ENCODE measurements around the gene GPR146. TPM values are rescaled to one million over a fixed set of nuclear protein-coding genes. Genes with fewer than 3 reads are reported as not detected.

Gene GPR146
- total and polyA plus RNA-seq, 2 of the 8 experiments (the other 6 are each of a cell fraction or from before 2014, with no cell fraction given), result 1.8 to 2.7 TPM

GRCh38 chr7:1090236-1090635 lies 45.9 kb downstream of the GPR146 start:
- Histone ChIP-seq H2AFZ (ENCODE audit: low read length) (no peak overlapping the region), H2BK15ac (ENCODE audit: low read length) (no peak overlapping the region), H3K79me1 (ENCODE audit: low read depth, low read length) (peaks cover 2% of the 10 kb centered on the region; the same call in 1 of the 2 replicates), H2BK20ac (ENCODE audit: low read length) (no peak overlapping the region), H3K9ac (replicated peaks in 1 of 4; ENCODE audit: extremely low read depth in 1 of 4, low read depth in 3 of 4, low read length in 3 of 4) (no peak overlapping the region), H4K91ac (replicated peaks; ENCODE audit: insufficient read length, low read length) (no peak overlapping the region), H3K4ac (replicated peaks; ENCODE audit: insufficient read length, low read depth, low read length) (no peak overlapping the region), H4K8ac (ENCODE audit: extremely low read depth, insufficient read depth, low read length) (no peak overlapping the region), H3K23ac (ENCODE audit: insufficient read length) (no peak overlapping the region), H3K56ac (replicated peaks; ENCODE audit: insufficient read length, low read depth, low read length) (no peak overlapping the region), H3K36me3 (ENCODE audit: control insufficient read depth in 2 of 4, insufficient read depth in 4 of 4, low read length in 3 of 4) (peaks cover 0 to 4% (median 0%) of the 10 kb centered on the region in 4 experiments; a peak in 2 of 8 replicates), H2BK120ac (replicated peaks; ENCODE audit: low read depth, low read length) (no peak overlapping the region), H3K27ac (ENCODE audit: low read depth, low read length) (no peak overlapping the region), H3K4me1 (replicated peaks in 1 of 4; ENCODE audit: control insufficient read depth in 3 of 4, insufficient read depth in 4 of 4, low read length in 3 of 4) (peaks cover 2 to 19% (median 4%) of the 10 kb centered on the region in 4 experiments), H3K23me2 (ENCODE audit: low read depth, low read length) (no peaks in the 10 kb centered on the region), H3K27me3 (replicated peaks in 1 of 4; ENCODE audit: control insufficient read depth in 3 of 4, extremely low read depth in 1 of 4, insufficient read depth in 3 of 4, low read length in 3 of 4) (no peaks in the 10 kb centered on the region), H4K20me1 (replicated peaks in 1 of 2; ENCODE audit: control insufficient read depth in 1 of 2, insufficient read depth in 2 of 2, low read length in 2 of 2) (peaks cover 0 to 20% of the 10 kb centered on the region in 2 experiments), H3K4me2 (ENCODE audit: insufficient read depth in 1 of 2, low read depth in 2 of 2, low read length in 2 of 2) (no peak overlapping the region), H3K79me2 (ENCODE audit: control insufficient read depth in 1 of 2, insufficient read depth in 2 of 2, low read length in 2 of 2) (0 out of 4 replicates have a peak, but pooled peaks cover 0 to 2% of the 10 kb centered on the region in 2 experiments), H3K4me3 (ENCODE audit: extremely low read depth in 1 of 4, insufficient read depth in 2 of 4, low read depth in 3 of 4, low read length in 4 of 4) (no peak overlapping the region), H2BK12ac (ENCODE audit: low read depth, low read length) (no peak overlapping the region), H3K9me3 (ENCODE audit: insufficient read depth in 2 of 2, low read depth in 1 of 2, low read length in 1 of 2) (no peaks in the 10 kb centered on the region), H2BK5ac (ENCODE audit: low read depth, low read length) (no peak overlapping the region), H3K14ac (ENCODE audit: insufficient read length) (no peak overlapping the region), H4K5ac (ENCODE audit: insufficient read length, low read depth, low read length) (no peak overlapping the region), H3K18ac (ENCODE audit: extremely low read depth, low read length) (no peak overlapping the region), H2AK5ac (ENCODE audit: low read depth, low read length) (no peak overlapping the region)
- FAIRE-seq (no peak), DNase-seq (ENCODE audit: low read depth in 1 of 2, low spot score in 2 of 2) (no peak)
- WGBS, 2 experiments (ENCODE audit: extremely low coverage in 1 of 2, insufficient coverage in 1 of 2, insufficient read length in 1 of 2, insufficient replicate concordance in 2 of 2, low coverage in 1 of 2, low lambda C conversion rate in 2 of 2, missing lambda C conversion rate in 1 of 2), result 96% methylated on average over 18 of the region's 21 CpGs; no CpG with 5 or more reads in 1 of the 2 experiments
- TF ChIP-seq JUN (IDR thresholded peaks at IDR 0.05; ENCODE audit: low read depth, low read length) (no peak), SIX5 (IDR thresholded peaks at IDR 0.05; ENCODE audit: low read depth, low read length) (no peak)
- CTCF ChIA-PET (ENCODE audit: partially characterized antibody), result interaction anchor here (0.8 to 3.2 kb wide), 8 partner anchors 10 to 97 kb away, joined by 3 to 11 read pairs (median 4); no protein-coding TSS in a partner anchor
- POLR2A ChIA-PET (ENCODE audit: partially characterized antibody), result no interaction called here

All from H1 (cell line).